HG03342 (cell line): ENCODE results near the gene FXYD6.

Source experiments
- ATAC-seq: cut with Tn5 transposase; IDR thresholded peaks from one replicate; pipeline ENCODE4 v1.9.1; 2021; ENCODE audit warnings: mild to moderate bottlenecking, moderate library complexity; ENCODE audit not compliant: unreplicated experiment

The FXYD6 gene

DNA sequence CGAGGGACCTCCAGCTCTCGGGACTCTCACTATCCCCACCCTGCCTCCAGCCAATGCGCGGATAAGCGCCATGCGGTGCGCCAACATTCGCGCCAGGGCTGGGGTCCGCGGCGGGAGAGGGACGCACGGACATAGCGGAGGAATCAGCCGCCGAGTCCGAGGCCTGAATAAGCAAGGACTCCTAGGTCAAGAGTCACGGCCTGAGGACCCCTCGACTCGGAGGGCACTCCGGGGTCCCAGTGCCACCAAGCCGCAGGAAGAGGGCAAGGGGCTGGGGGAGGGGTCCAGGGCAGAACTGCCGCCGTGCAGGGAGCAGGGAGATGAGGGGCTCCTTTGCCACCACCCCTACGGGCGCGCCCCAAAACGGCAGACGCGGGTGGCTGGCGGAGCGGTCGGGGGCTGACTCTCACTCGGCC is 80.0 kb downstream of the FXYD6 start:
- no peak for ATAC-seq

DNA sequence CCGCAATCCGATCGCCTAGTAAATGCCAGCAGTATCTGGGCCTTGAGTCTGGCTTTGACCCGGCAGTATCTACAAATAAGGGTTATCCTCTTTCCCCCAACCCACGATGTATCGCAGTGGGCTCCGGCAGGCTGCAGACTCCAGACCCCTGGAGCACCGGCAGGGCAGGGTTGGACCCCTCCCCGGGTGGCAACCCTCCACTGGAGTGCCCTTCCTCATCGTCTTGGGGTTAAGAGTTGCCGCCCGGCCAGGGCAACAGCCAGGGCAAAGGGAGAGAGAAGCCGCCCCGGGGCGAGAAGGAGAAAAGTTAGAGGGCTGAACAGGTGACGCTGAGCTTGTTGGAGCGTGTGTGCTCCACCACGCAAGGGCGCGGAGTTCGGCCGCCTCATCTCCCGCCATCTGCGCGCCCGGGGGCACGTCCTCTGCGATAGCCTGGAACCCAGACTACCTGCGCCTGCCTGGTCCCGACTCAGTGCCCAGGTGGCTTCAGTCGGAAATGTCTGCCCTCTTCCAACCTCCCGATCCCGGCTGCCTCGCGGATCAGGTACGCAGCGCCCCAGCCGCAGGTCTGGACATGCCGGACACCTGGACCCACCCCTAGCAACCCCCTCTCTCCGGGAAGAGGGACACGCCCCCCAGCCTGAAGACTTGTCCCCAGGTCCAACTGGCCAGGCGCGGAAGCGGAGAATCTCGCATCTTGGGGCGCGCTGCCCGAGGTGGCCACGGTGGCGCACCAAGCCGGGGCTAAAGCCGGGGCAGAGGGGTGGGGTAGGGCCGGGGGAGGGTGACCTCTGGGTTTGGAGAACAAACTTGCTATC is 80.6 kb downstream of the FXYD6 start:
- ATAC-seq = no peak

DNA sequence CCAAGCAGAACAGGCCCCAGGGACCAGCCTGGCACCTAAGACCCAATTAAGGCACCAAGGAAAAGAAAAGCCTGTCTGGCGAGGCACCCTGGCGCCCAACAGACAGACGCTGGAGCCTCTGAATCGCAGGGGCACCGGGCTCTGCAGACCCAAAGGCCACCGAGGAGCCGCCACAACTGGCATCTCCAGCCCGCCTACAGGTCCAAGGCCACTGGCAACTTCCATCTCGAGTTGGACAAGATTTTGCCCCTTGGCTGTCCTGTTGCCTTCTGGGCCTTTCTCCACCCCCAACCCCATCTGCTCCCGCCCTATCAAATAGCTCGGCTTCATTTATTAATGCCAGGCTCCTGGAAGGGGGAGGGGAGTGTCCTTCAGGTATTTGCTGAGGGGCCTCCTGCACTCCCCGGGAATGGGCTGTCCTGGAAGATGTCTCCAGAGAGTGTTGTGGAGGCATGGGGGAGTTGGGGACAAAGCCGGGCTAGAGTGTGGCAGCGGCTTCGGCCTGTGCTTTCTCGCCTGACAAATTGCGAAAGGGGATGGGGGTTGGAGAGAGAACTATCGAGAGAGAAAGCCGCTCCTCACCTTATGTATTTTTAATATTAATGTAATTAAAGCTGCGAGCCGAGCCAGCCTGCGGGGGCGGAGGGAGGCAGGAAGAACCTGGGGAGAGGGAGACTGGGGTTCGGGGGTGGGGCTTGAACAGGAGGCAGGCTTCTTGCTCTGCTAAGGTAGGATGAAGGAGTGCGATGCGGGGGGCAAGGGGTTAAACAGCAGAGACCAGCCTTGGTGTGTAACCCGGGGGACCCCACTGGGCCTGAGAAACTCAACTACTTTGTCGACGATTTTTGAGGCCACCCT is 81.5 kb downstream of the FXYD6 start:
- ATAC-seq = no peak

DNA sequence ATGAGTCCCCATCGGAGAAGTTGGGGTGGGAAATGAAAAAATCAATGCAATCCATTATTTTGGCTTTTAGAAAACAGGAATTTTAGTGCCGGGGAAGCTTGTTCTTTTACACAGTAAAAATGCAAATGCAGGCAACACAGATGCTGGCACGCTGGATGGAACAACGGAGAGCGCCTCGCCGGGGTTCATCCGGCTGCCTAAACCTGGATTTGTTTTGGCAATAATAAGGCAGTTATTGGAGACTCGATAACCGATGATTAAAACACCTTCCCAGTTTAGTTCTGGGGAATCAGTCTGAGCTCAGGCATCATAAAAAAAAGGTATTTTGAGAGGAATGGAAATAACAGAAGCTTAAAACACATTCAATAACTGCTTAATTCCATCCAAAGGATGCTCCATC is 82.3 kb downstream of the FXYD6 start:
- ATAC-seq = no peak

DNA sequence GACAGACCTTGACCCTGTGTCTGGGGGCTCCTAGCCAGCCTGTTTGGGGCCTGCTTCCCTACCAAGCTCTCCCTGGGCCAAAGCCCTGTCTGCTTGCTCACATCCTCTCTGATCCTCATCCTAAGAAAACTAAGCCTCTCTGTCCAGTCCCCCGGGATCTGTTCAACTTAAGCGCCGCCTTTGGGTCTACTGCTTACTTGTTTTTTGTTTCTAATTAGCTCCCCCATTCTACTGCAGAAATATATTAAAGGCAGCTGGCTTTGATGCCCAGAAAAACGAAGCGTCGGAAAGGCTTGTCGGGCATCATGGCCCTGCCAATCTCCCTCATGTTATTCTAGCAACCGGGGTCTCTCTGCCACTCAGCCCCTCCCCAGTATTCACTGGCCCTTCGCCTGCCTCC is 82.9 kb downstream of the FXYD6 start:
- no peak for ATAC-seq

DNA sequence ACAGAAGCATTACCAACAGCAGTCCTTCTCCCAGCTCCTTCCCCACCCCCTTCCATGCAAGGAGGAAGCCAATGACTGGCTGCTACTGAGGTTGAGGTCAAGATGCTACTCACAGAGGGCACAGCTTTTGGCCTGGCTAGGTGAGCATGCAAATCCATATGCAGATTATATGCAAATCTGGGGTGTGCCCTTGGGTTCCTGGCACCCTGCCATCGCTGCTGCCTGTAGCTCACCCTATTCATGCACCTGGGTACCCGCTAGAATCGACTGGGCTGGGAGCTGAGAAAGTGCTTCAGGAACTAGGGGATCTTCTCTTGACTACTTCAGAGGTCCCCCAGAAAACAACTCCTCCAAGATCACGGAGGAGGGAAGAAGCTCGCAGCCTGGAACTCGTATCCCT is 83.5 kb downstream of the FXYD6 start:
- no peak for ATAC-seq

DNA sequence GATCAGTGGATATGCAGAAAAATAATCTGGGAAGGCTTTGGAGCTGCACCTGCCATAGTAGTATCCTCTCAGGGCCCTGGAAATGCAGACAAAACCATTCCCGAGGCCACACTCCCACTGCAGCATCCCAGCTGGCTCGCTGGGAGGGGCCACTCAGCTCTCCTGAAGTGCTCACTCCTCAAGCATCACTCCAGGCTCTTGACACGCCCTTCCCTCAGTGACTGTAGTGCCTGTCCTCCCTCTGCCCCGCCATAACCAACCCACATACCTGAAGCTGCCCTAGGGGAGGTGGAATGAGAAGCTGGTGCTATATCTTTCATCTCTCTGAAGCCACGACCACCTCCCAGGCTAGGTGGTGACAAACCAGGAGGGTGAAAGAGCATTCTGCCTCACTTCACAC is 84.2 kb downstream of the FXYD6 start:
- no peak for ATAC-seq

DNA sequence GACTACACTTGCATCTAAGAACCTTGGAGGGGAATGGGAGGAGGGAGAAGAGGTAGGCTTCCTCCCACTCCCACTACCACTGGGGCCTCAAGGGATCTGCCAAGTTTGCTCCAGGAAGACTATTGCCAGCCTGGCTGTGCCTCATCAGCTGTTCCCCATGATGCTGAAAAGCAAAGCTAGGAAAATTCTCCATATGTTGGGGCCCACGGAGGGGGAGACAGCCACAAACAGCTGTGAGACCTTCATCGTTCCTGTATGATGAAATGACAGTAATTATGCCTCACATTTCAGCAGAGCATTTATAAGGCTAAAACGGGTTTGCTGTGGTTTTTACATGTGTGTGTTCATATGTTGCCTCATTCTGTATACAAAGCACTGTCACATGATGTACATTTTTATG is 86.2 kb downstream of the FXYD6 start:
- ATAC-seq = no peak

DNA sequence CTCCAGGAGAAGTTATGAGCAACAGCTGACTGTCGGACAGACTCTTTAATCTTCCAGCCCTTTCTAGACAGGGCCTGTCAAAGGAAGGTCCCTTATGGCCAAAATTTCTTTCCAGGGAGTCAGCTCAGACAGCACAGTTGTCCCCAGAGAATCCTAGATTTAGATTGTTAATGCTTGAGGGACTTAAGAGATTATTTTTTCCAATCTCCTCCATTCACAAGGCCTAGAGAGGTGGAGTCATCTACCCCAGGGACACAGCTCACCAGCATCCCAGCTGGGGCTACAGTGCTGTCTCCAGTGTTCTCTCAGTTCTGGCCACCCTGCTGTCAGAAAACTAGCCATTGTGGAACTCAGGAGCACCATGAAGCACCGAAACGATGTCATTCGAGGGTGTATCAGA is 87.2 kb downstream of the FXYD6 start:
- ATAC-seq = no peak
